Activated naive CD4-positive, alpha-beta T cell (primary cell): Measurements from ENCODE around the gene NCF2.

Experiments
- DNase-seq, 4 experiments: peaks; one replicate each; lab custom pipeline; 2025; lab: John Stamatoyannopoulos, UW

The NCF2 gene

GRCh38 chr1:183552441-183552840 lies 37.8 kb downstream of the NCF2 start:
- DNase-seq = no peak

- DNase-seq = no peak
Observed at GRCh38 chr1:183551924-183552323, 38.3 kb downstream of the NCF2 start.

- DNase-seq = no peak
Observed at GRCh38 chr1:183550915-183551314, 39.3 kb downstream of the NCF2 start.

- no peak for DNase-seq
Observed at GRCh38 chr1:183548116-183548515, 42.1 kb downstream of the NCF2 start.

GRCh38 chr1:183546427-183546826 lies 43.8 kb downstream of the NCF2 start:
- no peak for DNase-seq

- no peak for DNase-seq
Observed at GRCh38 chr1:183544598-183545297, 45.5 kb downstream of the NCF2 start.

- no peak for DNase-seq
Observed at GRCh38 chr1:183543619-183544204, 46.5 kb downstream of the NCF2 start.

GRCh38 chr1:183537405-183537804 lies 52.9 kb downstream of the NCF2 start:
- no peak for DNase-seq

GRCh38 chr1:183533617-183534174 lies 56.6 kb downstream of the NCF2 start:
- no peak for DNase-seq

- no peak for DNase-seq
Observed at GRCh38 chr1:183528577-183528976, 61.7 kb downstream of the NCF2 start.

- no peak for DNase-seq
Observed at GRCh38 chr1:183522104-183522503, 68.2 kb downstream of the NCF2 start.

- no peak for DNase-seq
Observed at GRCh38 chr1:183520379-183520778, 69.9 kb downstream of the NCF2 start.

GRCh38 chr1:183517401-183517800 lies 72.9 kb downstream of the NCF2 start:
- no peak for DNase-seq

GRCh38 chr1:183516725-183517124 lies 73.5 kb downstream of the NCF2 start:
- DNase-seq = no peak

GRCh38 chr1:183515002-183515689 lies 75.1 kb downstream of the NCF2 start:
- DNase-seq = no peak

GRCh38 chr1:183514235-183514634 lies 76.0 kb downstream of the NCF2 start:
- no peak for DNase-seq

GRCh38 chr1:183512450-183512849 lies 77.8 kb downstream of the NCF2 start:
- DNase-seq = no peak

- DNase-seq = no peak
Observed at GRCh38 chr1:183508694-183509093, 81.6 kb downstream of the NCF2 start.

- no peak for DNase-seq
Observed at GRCh38 chr1:183506561-183506960, 83.7 kb downstream of the NCF2 start.
